GM12878 (cell line): ENCODE data around the gene HPX. TPM values are rescaled to one million over a fixed set of nuclear protein-coding genes. Genes with fewer than 3 reads are reported as not detected.

Source experiments
- ASH2L ChIP-seq: fragments of 300-600, 200-600 bp; sonication (generic); IDR thresholded peaks from 2 replicates; pipeline ENCODE4 v1.6.1; 2017; ENCODE audit warnings: low read depth, mild to moderate bottlenecking, borderline replicate concordance
- BRCA1 ChIP-seq: IDR thresholded peaks from 2 replicates; pipeline ENCODE4 v1.6.1; 2011; ENCODE audit warnings: low read depth, low read length, improper control_type of control experiment
- CREM ChIP-seq: IDR thresholded peaks from 2 replicates; pipeline ENCODE4 v1.6.1; 2014; ENCODE audit warnings: antibody characterized with exemption, low read depth
- EP300 ChIP-seq, 2 experiments: fragments of 150-350 bp in 1 of 2; IDR thresholded peaks; 2 replicates each; pipeline ENCODE4 v1.6.1; 2011 to 2012; ENCODE audit warnings: low read depth in 2 of 2, low read length in 2 of 2, borderline replicate concordance in 1 of 2, improper control_type of control experiment in 1 of 2, inconsistent platforms in 1 of 2; ENCODE audit not compliant: control insufficient read depth in 1 of 2
- GATAD2B ChIP-seq: fragments of 450-650 bp; conservative IDR thresholded peaks from 2 replicates; pipeline ENCODE4 v1.6.1; 2017; ENCODE audit warnings: low read depth, mild to moderate bottlenecking, moderate library complexity
- IRF4 ChIP-seq: IDR thresholded peaks from 2 replicates; pipeline ENCODE4 v1.6.1; 2011; ENCODE audit warnings: low read depth, low read length
- LARP7 ChIP-seq: fragments of 450-650 bp; IDR thresholded peaks from 2 replicates; pipeline ENCODE4 v1.6.1; 2017; ENCODE audit warnings: mild to moderate bottlenecking
- MYB ChIP-seq: fragments of 150-350 bp; IDR thresholded peaks from 2 replicates; pipeline ENCODE4 v1.6.1; 2014; ENCODE audit warnings: mild to moderate bottlenecking, low read depth, low read length, borderline replicate concordance
- MYC ChIP-seq: IDR thresholded peaks from 2 replicates; pipeline ENCODE4 v1.6.1; 2011; ENCODE audit warnings: mild to moderate bottlenecking, low read length, moderate library complexity, inconsistent platforms; ENCODE audit not compliant: insufficient read depth, insufficient replicate concordance, insufficient read length, severe bottlenecking
- NKRF ChIP-seq: fragments of 450-650 bp; conservative IDR thresholded peaks from 2 replicates; pipeline ENCODE4 v1.6.1; 2017; ENCODE audit warnings: mild to moderate bottlenecking, moderate library complexity
- NR2C1 ChIP-seq: fragments of 450-650 bp; IDR thresholded peaks from 2 replicates; pipeline ENCODE4 v1.6.1; 2017; ENCODE audit warnings: antibody characterized with exemption, mild to moderate bottlenecking, moderate library complexity
- RB1 ChIP-seq: fragments of 450-650 bp; formaldehyde crosslinking; IDR thresholded peaks from 2 replicates; pipeline ENCODE4 v1.6.1; 2017; ENCODE audit warnings: mild to moderate bottlenecking, borderline replicate concordance
- RELA ChIP-seq: fragments of 450-650 bp; IDR thresholded peaks from 2 replicates; pipeline ENCODE4 v1.8.0; 2014; ENCODE audit warnings: borderline replicate concordance; ENCODE audit not compliant: partially characterized antibody
- RELB ChIP-seq: fragments of 450-650 bp; IDR thresholded peaks from 2 replicates; pipeline ENCODE4 v1.6.1; 2017; ENCODE audit warnings: low read depth, mild to moderate bottlenecking, moderate library complexity
- SMARCA5 ChIP-seq: fragments of 450-650 bp; IDR thresholded peaks from 2 replicates; pipeline ENCODE4 v1.6.1; 2017; ENCODE audit warnings: mild to moderate bottlenecking
- polyA plus RNA-seq, 11 experiments: library from polyadenylated mRNA; depleted of rRNA in 4 of 11; unstranded in 6 of 11; stranded (reverse) in 5 of 11; fragments of >200 nt; fragmentation: Nextera tagmentation in 4 of 11; fragmentation: Illumina TruSeq in 1 of 11; extraction: Ambion mirVana in 4 of 11; extraction: Trizol in 1 of 11; gene quantifications; 1 replicate in 1 of 11; 2 replicates in 10 of 11; pipeline versions ENCODE4 v1.2.1 to v1.2.3, GENCODE V29; 2011 to 2016; ENCODE audit warnings: inconsistent platforms in 2 of 11, missing spikeins in 2 of 11, low read depth in 1 of 11
- total RNA-seq, 4 experiments: library from RNA; depleted of rRNA in 3 of 4; stranded (reverse); fragments of >200 nt in 3 of 4; fragmentation: Illumina TruSeq in 1 of 4; extraction: Trizol in 1 of 4; gene quantifications; 2 replicates each; pipeline versions ENCODE4 v1.2.1 to v1.2.3, GENCODE V29; 2013 to 2021
- TF ChIP-seq, protein P1 (sequence below): fragments of 450-650 bp; IDR thresholded peaks from 2 replicates; pipeline ENCODE4 v1.6.1; 2016; ENCODE audit warnings: mild to moderate bottlenecking
- TF ChIP-seq, protein P2 (sequence below): fragments of 150-350 bp; IDR thresholded peaks from 2 replicates; pipeline ENCODE4 v1.6.1; 2014; ENCODE audit warnings: mild to moderate bottlenecking, low read depth, low read length
- TF ChIP-seq, protein P3 (sequence below): IDR thresholded peaks from 2 replicates; pipeline ENCODE4 v1.6.1; 2011; ENCODE audit warnings: borderline replicate concordance, low read depth, mild to moderate bottlenecking, moderate library complexity, mixed read lengths, low read length; ENCODE audit not compliant: insufficient read depth; ENCODE audit errors: extremely low read length
- TF ChIP-seq, protein P4 (sequence below): fragments of 450-650 bp; IDR thresholded peaks from 2 replicates; pipeline ENCODE4 v1.6.1; 2016; ENCODE audit warnings: mild to moderate bottlenecking

HPX gene
- total and polyA plus RNA-seq, 10 of the 15 experiments (the other 5 are each of a cell fraction or from before 2014, with no cell fraction given): 0.08 to 1.7 (median 0.18) TPM; not detected in 1

DNA sequence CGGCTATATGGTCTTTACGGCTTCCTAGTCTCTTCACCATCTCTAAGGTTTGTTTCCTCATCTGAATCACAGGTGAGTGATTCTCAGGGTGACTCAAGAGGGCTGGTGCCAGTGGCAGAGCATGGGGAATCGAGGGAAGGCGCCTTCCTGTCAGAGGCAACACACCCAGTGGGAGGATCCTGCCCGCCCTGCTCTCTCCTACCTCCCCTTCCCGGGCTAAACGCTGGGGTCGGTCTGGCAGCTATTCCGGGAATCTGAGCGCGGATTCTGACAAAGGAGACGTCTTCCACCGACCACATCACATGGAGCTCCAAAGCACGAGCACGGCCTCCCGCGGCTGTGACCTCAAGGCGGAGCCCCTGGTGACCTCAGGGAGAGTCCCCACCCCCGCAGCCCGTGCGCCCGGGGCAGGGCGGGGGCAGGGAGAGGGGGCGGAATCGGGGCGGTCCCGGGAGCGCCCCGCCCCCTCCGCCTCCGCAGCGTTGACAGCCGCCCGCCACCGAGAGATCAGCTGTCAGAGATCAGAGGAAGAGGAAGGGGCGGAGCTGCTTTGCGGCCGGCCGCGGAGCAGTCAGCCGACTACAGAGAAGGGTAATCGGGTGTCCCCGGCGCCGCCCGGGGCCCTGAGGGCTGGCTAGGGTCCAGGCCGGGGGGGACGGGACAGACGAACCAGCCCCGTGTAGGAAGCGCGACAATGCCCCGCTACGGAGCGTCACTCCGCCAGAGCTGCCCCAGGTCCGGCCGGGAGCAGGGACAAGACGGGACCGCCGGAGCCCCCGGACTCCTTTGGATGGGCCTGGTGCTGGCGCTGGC, 50.7 kb downstream of the HPX start, which contains the start of gene SMPD1 (continued):
- TF ChIP-seq IRF4 (no peak), MYC (peak; percentile 58), BRCA1 (no peak), NKRF (peak; percentile 60), NR2C1 (peak; percentile 82), CREM (peak; percentile 45; the same call in 1 of the 2 replicates), ASH2L (0 out of 2 replicates have a peak, but pooled peaks have one; percentile 11), SMARCA5 (0 out of 2 replicates have a peak, but pooled peaks have one; percentile 20), MYB (no peak), RELB (peak; percentile 80), RELA (peak; percentile 83), RB1 (0 out of 2 replicates have a peak, but pooled peaks have one; percentile 40), LARP7 (peak; percentile 70; the same call in 1 of the 2 replicates), EP300 (IDR thresholded peaks at IDR 0.05; ENCODE audit: borderline replicate concordance in 1 of 2, control insufficient read depth in 1 of 2, low read depth in 2 of 2, low read length in 2 of 2) (peak; percentile 21 to 41; a peak in 1 of 4 replicates), GATAD2B (peak; percentile 57; the same call in 1 of the 2 replicates)
- TF ChIP-seq, protein P1, sequence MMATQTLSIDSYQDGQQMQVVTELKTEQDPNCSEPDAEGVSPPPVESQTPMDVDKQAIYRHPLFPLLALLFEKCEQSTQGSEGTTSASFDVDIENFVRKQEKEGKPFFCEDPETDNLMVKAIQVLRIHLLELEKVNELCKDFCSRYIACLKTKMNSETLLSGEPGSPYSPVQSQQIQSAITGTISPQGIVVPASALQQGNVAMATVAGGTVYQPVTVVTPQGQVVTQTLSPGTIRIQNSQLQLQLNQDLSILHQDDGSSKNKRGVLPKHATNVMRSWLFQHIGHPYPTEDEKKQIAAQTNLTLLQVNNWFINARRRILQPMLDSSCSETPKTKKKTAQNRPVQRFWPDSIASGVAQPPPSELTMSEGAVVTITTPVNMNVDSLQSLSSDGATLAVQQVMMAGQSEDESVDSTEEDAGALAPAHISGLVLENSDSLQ: peak; percentile 92
- TF ChIP-seq, protein P2, sequence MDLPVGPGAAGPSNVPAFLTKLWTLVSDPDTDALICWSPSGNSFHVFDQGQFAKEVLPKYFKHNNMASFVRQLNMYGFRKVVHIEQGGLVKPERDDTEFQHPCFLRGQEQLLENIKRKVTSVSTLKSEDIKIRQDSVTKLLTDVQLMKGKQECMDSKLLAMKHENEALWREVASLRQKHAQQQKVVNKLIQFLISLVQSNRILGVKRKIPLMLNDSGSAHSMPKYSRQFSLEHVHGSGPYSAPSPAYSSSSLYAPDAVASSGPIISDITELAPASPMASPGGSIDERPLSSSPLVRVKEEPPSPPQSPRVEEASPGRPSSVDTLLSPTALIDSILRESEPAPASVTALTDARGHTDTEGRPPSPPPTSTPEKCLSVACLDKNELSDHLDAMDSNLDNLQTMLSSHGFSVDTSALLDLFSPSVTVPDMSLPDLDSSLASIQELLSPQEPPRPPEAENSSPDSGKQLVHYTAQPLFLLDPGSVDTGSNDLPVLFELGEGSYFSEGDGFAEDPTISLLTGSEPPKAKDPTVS: no peak
- TF ChIP-seq, protein P3, sequence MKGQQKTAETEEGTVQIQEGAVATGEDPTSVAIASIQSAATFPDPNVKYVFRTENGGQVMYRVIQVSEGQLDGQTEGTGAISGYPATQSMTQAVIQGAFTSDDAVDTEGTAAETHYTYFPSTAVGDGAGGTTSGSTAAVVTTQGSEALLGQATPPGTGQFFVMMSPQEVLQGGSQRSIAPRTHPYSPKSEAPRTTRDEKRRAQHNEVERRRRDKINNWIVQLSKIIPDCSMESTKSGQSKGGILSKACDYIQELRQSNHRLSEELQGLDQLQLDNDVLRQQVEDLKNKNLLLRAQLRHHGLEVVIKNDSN: peak; percentile 29
- TF ChIP-seq, protein P4, sequence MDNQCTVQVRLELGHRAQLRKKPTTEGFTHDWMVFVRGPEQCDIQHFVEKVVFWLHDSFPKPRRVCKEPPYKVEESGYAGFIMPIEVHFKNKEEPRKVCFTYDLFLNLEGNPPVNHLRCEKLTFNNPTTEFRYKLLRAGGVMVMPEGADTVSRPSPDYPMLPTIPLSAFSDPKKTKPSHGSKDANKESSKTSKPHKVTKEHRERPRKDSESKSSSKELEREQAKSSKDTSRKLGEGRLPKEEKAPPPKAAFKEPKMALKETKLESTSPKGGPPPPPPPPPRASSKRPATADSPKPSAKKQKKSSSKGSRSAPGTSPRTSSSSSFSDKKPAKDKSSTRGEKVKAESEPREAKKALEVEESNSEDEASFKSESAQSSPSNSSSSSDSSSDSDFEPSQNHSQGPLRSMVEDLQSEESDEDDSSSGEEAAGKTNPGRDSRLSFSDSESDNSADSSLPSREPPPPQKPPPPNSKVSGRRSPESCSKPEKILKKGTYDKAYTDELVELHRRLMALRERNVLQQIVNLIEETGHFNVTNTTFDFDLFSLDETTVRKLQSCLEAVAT: peak; percentile 28; the same call in 1 of the 2 replicates
